ENCODE data around the gene NKX6-2.
"Not testable (repeated sequence)": the region's sequence is repeated elsewhere in the genome, so short reads cannot be mapped to it uniquely, and the experiment has no call there.

Gene NKX6-2

DNA sequence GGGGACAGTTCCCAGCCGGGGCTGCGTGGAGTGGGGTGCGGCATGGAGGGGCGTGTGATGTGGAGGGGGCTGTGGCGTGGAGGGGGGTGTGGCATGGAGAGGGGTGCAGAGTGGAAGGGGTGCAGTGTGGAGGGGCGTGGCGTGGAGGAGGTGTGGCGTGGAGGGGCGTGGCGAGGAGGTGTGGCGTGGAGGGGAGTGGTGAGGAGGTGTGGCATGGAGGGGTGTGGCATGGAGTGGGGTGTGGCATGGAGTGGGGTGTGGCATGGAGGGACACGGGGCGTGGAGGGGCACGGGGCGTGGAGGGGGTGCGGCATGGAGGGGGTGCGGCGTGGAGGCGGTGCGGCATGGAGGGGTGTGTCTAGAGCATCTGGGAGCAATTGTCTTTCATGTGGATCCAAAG lies 33.6 kb downstream of the NKX6-2 start:
- no peak for DNase-seq

DNA sequence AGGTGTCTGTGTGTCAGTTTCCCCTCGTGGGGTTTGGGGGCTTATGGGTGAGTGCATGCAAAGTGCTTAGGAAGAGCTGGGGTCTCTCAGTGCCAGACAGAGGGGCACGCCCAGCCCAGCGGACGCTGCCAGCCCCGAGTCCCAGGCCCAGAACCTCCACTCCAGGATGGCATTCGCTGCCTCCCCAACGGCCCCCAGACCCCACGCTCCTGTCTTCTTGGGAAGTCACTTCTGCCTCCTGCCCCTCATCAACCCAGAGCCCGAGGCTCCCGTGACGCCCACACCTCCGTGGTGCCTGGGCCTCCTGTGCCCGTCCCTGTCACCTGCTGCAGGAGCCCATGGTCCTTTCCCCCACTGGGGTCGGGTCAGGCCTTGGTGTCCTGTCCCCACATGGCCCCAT lies 35.0 kb downstream of the NKX6-2 start:
- DNase-seq = no peak

DNA sequence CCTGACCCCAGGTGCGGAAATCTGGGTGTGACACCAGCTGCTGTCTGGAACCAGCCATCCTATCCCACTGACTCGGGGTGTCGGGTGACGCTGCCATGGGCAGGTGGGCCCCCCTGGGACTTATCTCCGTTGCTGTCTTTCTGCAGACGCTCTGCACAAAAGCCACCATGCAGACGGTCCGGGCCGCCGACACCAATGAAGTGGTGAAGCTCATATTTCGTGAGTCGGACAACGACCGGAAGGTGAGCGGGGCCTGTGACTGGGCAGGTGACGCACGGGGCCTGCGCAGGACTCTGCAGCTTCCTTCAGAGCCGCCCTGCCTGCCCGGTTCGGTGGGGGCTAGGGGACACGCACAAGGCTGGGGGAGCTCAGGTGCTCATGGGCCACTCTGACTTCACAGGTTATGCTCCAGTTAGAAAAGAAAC lies 36.6 kb downstream of the NKX6-2 start:
- DNase-seq = no peak

DNA sequence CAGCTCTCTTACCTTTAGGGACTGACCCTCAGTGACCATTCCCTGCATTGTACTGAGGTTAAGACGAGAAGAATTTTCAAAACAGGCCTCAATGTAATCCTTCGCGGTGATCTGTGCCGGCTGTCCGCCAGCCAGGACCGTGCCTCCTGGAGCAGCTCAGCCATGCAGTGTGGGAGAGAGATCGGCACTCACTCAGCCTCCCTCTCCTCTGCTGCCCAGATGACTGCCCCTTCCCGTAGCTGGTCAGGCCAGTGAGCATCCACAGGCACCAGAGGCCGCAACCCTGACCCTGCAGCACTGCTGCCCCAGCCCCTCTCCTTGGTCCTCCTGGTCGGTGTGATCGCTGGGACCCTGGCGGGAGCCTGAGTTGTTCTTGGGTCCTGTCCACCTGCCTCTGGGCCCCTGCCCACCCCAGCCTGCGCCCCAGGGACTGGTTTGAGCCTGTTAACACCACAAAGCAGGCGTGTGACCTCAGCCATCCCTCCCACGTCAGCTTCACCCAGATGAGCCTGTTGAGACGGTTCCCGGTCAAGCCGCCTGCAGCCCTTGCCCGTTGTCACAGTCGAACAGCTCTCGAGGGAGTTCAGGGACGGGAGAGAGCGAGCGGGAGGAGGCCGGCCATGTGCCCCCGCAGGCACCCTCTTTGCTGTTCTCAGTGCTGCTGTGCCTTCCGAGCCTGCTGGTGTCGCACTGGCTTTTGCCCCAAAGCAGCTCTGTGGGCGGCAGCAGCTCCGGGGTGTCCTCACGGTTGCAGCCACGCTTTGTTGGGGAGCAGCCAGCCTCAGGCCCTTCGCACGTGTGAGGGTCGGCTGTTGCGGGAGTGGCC lies 37.2 kb downstream of the NKX6-2 start:
- no peak for DNase-seq

DNA sequence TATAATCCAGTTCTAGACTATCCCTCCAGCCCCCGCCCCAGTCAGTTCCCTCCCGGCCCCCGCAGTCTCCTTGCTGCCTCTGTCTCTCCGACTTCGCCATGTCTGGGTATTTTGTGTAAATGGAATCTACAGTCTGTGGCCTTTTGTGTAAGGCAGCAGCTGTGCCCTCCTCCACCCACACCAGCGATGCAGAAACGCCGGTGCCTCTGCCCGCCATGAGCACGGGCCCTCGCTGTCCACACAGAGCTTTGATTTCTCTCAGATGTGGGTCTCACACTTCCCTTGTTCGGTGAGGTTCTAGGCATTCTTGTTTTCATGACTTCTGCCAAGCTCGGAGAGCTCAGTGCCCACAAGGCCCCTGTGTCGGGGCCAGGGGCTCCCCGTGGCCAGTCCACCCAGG lies 37.8 kb downstream of the NKX6-2 start:
- no peak for DNase-seq

DNA sequence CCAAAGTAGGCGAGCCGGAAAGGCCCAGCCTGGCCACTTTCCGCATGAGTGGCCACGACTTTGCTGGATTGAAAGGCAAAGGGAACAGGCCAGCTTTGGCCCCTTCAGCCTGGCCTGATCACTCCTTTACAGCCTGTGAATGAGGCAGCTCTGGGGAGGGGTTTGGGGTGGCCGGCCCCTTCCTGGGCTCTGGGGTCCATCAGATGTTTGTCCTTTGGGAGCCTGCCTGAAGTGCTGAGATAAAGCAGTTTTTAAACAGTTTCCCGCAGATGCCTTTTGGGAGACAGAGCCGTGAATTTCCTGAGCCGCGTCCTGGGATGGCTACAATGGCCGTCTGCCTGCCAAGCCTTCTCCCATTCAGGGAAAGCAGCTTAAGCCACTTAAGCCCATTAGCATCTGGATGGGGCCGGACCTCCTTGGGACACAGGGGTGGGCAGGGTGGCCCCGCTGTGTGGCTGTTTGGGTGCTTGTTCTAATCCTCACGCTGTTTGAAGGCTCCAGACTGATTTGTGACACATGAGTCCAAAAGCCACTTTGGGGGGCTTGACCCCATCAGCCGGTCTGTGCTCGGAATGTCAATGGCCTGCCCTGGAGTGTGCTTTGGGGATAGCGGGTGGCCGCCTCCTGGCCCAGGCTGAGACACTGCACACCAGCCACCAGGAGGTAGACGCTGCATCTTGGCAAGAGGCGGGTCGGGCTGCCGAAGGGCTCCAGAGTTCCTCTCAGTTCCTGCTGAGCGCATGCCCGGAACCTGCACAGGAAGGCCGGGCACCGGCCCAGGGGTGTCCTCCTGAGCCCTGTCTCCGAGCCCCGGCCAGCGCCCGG lies 38.9 kb downstream of the NKX6-2 start:
- DNase-seq = no peak

DNA sequence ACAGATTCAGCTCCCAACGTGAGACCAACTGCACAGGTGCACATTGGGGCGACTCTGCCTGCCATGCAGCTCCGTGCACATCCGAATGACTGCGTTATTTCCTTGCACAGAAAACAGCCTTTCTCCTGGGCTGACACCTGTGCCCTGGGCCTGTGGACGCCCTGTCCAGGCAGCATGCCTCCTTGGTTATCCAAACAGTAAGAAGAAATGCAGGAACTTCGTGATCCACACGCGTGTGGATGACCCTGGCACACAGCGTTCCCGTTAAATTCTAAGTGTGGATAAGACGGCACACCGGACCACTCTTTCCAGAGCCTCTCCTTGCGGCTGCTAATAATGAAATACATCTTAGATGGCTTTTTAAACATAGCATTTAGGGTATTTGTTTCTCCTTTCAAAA lies 39.6 kb downstream of the NKX6-2 start:
- no peak for DNase-seq

DNA sequence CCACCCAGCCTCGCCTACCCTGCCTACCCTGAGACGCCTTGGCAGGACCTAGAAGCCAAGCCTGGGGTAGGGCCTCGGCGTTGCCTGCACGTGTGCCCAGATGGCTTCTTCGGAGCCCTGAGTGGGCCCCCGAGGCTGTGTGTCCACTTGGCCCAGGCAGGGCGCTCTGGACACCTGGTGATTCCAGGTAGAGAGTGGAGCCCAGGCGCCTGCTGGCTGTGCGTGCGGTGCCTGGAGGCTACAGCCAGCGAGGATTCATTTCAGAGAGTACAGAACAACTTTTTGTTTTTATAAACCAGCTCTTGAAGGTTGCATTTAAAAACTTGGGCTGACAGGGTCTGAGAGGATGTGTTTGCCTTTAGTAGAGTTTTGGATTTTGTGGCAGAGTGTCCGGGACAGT lies 40.0 kb downstream of the NKX6-2 start:
- no peak for DNase-seq

DNA sequence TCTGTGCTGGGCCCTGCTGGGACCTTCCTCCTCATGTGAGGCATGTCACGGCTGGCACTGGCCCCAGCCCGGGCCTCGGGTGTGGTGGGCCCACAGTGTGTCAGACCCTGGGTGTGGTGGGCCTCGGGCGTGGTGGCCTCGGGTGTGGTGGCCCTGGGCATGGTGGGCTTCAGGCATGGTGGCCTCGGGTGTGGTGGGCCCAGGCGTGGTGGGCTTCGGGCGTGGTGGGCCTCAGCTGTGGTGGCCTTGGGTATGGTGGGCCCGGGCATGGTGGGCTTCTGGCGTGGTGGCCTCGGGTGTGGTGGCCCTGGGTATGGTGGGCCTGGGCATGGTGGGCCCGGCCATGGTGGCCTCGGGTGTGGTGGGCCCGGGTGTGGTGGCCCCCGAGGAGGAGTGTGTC lies 40.4 kb downstream of the NKX6-2 start:
- no peak for DNase-seq

DNA sequence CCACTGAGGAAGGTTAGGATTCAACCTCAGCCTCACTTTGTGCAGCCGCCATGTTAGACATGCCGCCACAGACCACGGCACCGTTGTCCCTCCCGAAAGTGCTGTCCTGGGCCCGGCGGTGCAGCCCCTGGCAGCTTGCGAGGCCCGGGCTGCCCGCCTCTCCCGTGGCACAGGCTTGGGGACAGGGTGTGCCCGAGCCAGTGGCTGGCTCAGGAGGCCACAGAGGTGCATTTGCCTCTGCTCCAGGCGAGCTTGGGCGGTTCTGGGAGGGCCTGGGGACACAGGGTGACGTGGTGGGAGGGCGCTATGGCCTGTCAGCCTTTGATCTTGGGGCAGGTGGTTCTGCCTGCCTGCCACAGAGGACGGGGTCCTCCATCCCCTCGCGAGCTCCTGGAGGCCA lies 41.1 kb downstream of the NKX6-2 start:
- DNase-seq = no peak

DNA sequence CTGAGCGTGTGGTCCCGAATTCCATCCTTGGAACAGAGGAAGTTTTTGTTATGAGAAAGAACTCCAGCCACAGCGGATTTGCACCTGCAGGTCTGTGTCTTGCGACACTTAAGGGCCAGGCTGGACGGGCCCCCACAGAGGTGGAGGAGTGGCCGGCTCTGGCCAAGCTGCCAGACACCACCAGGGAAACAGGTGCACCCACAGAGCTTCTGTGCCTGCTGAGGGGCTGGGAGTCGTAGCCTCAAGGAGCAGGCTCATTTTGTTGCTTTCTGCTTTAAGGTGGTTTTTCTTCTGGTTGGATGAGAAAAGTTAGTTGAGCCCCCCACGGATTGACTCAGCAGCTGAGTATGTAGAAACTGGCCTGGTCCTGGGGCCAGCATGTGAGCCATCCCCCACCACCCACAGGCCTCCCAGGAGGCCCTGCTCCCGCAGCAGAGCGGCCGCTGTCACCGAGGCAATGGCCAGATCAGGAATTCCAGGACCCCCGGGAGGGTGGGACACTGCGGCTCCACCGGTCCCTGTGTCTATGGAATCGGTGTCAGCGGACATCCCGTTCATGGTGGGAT lies 41.9 kb downstream of the NKX6-2 start:
- no peak for DNase-seq

DNA sequence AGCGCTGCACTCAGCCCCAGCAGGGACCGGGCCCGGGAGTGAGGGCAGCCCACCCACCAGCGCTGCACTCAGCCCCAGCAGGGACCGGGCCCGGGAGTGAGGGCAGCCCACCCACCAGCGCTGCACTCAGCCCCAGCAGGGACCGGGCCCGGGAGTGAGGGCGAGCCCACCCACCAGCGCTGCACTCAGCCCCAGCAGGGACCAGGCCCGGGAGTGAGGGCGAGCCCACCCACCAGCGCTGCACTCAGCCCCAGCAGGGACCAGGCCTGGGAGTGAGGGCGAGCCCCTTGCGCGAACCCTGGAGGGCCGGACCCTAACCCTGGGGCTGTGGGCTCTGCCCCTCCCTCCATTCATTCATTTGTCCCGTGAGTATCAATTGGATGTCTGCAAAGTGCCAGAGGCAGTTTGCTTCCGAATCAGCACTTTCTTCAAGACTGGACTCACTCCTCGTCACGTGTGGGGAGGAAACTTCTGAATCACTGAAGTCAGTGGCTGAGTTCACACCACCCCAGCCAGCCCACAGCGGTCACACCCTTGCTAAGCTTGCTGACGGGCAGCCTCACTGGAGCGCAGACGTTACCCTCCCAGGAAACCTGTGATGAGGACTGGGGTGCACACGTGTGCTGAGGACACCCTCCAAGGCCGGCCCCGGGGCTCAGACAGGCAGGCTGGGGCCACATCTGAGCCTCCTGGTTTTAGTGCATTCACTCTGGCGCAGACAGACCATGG lies 42.6 kb downstream of the NKX6-2 start:
- not testable (repeated sequence) for DNase-seq

DNA sequence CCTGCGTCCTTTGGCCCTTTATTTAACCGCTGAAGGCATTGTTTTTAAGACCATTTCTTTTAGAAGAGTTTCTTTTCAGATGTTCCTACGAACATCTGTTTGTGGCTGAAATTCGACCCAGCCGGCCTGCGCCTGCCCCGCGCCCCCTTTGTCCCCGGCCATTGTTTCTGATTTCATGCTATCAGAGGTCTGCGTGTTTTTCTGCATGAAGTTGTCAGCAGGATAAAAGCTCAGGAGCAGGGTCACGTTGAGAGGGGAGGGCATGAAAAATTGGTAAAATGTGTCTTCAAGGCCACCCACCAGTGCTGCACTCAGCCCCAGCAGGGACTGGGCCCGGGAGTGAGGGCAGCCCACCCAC lies 43.1 kb downstream of the NKX6-2 start:
- no peak for DNase-seq

DNA sequence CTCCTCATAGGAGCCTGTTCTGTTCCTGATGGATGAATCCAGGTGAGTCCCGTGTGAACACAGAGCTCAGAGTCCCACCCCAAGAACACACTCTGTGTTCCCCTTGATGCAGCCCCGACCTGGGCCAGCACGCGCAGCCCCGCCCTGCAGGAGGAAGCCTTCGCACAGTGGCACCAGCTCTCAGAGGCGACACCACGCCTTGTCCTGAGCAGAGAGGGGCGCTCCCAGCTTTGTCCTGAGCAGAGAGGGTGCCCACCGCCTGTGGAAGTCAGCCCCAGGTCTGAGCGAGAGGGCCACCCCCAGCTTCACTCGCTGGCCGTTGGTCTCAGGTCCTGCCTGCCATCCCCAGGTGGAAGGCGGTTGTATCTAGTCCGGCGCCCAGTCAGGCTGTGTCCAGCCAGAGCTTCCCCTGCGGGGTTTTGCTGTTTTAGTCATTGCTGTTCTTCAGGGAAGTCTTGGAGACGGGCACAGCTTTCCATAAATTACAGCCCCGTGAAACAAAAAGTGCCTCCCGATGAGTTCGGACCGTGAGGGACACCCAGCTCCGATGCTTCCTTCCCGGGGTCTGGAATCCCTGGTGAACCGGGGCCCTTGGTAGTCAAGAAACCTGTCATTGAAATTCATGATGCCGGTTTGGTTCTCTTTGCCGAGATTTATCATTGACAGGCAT lies 43.6 kb downstream of the NKX6-2 start:
- no peak for DNase-seq

DNA sequence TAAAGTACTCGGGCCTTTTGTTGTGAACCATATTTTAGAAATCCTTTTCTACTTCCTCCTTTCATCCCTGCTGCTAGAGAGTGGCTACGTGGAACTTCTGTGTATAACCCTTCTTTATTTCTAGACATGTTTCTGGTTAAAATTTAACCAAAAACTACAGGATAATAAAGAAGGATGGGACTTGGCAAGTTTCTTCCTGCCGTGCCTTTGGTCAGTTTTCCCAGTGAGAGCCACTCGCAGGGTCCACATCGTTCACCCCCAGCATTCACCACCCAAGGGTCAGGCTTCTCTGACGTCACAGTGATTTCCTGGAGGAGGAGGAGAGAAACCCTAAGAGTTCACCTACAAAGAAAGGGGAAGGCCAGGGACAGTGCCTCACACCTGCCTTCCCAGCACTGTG lies 45.4 kb downstream of the NKX6-2 start:
- DNase-seq = no peak

DNA sequence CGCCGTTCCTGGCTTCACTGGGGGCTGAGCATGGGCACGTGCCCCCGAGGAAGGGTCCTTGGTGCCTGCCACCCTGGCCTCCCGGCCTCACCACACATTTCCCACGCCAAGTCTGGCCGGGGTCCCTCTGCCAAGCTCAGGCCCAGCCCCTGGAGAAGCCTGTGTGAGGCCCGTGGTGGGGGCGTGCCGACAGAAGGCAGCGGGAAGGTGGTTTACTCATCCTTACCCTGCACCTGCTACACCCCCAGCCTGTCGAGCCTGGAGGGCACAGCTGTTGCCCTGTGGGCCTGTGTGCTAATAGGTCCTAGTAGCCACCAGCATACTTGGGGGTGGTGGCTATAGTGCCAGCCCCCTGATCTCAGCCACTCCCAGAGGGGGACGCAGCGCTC lies 46.7 kb downstream of the NKX6-2 start:
- no peak for DNase-seq

DNA sequence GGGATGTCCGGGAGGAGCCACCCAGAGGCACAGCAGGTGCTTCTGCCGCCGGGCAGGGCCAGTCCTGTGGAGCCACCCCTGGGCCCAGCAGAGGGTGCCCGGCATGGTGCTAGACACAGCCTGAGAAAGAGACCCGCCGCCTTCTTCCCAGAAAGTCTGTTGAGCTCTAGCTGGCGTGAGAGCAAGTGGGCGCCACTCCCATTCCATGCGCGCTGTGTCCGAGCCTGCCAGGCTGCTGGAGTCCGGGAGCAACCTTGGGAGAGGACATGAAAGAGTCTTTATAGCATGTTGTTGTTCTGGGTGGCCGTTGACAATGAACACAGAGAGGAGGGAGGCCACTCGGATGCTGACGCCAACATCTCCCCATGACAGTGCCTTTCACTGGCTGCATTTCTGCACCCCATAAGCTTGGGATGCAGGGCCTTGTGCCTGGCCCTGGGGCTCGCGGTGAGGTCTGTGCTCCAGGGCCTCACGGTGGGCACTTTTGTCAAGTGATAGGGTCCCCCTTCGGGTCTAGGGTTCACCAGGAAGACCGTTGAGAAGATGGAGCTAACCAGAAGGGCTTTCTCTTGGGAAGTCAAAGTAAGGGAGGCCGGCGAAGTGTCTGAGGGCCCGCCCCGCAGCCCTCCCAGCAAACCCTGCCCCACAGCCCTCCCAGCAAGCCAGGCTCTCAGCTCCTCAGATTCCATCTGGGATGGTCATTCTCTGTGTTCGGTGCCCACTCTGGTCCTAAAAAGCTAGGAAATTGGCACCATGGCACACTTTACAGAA lies 47.3 kb downstream of the NKX6-2 start:
- no peak for DNase-seq

DNA sequence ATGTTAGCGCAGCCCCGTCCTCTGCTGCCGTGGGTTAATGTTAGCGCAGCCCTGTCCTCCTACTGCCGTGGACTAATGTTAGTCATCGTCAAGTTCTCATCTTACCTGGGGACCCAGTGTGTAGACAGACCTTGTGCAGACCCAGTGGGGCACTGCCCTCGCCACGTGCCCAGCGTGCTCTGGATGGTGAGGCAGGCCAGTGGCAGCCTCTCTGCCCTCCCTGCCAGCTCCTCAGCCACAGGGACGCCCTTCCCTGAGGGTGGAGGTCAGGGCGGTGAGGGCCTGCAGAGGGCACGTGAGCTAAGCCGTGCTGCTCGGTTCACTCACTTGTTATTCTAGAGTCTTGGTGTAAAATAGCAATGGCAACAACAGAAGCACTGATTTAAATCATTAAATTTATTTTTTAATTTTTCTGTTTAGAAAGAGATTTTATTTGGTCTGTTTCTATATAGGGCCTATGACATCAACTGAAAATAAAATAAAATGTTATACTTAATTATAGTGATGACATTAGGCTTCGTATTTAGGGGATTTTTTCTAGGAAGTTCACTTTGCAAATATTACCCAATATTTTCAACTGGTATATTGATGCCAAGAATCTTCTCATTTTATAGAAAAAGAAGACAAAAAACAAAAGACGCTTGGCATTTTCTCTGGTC lies 48.4 kb downstream of the NKX6-2 start:
- no peak for DNase-seq

DNA sequence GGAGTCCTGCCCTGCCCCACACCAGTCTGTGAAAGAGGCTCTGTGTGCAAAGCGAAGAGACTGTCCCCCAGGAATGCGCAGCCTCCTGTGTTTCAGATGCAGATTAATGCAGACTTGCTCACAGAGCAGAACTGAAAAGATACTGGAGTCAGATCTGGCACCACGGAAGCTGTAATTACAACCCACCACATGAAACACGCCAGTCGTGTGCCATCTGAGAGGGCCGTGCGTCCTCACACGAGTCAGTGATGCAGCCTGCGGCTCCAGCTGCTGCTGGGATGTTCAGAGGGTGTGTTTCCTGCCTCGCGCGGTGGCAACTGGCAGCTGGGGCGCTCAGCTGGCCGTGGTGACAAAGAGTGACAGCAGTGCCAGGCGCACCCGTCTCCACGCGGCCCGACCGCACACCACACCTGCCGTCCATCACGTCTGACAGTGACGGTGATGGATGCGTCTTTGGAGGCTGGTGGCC lies 50.0 kb downstream of the NKX6-2 start:
- no peak for DNase-seq

DNA sequence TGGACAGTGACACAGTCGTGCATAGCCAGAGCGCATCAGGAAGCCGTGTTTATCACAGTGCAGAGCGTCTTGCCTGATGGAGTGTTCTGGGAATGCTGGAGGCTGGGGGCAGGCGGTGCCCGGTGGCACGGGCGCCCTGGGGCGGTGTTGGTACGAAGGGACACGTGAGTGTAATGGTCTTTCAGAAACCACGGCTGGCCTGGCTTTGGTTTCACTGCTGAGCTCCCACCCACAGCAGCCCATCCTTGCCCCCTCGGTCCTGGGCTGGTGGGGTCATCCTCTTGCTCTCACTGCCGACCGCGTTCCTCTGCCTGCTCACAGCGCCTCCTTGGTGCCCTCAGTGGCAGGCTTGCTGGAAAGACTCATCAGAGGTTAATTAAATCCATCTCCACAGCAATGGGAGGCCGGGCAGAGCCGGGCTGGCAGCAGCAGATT lies 50.6 kb downstream of the NKX6-2 start:
- no peak for DNase-seq

DNA sequence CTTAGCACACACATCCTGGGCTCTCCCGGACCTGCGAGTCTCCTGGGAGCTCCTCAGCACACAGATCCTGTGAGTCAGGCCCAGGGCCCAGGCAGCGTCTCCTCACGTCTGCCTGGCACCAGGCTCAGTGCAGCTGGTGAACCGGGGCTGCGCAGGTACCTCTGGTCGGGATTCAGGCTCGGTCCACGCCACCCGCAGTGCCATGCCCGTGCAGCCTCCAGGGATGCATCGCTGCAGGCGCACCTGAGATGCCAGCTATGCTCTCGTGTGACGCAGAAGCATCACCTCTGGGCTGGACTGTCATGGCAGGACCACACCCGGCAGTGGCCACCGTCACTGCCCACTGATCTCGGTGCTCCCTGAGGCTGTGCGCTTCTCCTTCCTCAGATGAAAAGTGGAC lies 52.0 kb downstream of the NKX6-2 start:
- no peak for DNase-seq
